ENCODE results near the gene PACRG. TPM values are rescaled to one million over a fixed set of nuclear protein-coding genes. Genes with fewer than 3 reads are reported as not detected.

The PACRG gene
- total RNA-seq, 1 experiment from 2014 or later: 0.44 TPM

DNA sequence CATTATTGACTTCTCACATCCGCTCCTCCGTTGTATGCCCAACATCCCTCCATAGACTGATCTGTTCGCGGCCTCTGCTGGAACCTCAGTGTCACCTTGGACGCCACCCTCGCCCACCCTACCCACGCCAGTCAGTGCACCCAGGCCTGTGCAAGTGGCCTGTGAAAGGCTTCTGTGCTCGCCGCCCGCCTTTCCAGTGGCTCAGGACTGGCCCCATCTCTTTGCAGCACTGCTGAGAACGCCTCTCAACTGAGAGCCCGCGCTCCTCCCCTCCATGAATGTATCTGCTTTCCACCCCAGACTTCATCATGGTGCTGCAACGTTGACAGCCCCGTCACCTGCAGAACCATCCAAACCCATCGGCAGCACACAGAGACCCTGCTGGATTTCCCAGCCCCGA lies 459.4 kb downstream of the PACRG start (continued):
- TF ChIP-seq, protein P1, sequence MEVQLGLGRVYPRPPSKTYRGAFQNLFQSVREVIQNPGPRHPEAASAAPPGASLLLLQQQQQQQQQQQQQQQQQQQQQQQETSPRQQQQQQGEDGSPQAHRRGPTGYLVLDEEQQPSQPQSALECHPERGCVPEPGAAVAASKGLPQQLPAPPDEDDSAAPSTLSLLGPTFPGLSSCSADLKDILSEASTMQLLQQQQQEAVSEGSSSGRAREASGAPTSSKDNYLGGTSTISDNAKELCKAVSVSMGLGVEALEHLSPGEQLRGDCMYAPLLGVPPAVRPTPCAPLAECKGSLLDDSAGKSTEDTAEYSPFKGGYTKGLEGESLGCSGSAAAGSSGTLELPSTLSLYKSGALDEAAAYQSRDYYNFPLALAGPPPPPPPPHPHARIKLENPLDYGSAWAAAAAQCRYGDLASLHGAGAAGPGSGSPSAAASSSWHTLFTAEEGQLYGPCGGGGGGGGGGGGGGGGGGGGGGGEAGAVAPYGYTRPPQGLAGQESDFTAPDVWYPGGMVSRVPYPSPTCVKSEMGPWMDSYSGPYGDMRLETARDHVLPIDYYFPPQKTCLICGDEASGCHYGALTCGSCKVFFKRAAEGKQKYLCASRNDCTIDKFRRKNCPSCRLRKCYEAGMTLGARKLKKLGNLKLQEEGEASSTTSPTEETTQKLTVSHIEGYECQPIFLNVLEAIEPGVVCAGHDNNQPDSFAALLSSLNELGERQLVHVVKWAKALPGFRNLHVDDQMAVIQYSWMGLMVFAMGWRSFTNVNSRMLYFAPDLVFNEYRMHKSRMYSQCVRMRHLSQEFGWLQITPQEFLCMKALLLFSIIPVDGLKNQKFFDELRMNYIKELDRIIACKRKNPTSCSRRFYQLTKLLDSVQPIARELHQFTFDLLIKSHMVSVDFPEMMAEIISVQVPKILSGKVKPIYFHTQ (CRISPR knock-in tag; IDR thresholded peaks at IDR 0.05): no peak
- TF ChIP-seq, protein P2, sequence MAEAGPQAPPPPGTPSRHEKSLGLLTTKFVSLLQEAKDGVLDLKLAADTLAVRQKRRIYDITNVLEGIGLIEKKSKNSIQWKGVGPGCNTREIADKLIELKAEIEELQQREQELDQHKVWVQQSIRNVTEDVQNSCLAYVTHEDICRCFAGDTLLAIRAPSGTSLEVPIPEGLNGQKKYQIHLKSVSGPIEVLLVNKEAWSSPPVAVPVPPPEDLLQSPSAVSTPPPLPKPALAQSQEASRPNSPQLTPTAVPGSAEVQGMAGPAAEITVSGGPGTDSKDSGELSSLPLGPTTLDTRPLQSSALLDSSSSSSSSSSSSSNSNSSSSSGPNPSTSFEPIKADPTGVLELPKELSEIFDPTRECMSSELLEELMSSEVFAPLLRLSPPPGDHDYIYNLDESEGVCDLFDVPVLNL (CRISPR knock-in tag; IDR thresholded peaks at IDR 0.05; ENCODE audit: borderline replicate concordance, low read depth): no peak
- TF ChIP-seq ZNF671 (CRISPR knock-in tag; IDR thresholded peaks at IDR 0.05) (no peak), FOXP1 (CRISPR knock-in tag; IDR thresholded peaks at IDR 0.05; ENCODE audit: borderline replicate concordance) (no peak)
- TF ChIP-seq, protein P3, sequence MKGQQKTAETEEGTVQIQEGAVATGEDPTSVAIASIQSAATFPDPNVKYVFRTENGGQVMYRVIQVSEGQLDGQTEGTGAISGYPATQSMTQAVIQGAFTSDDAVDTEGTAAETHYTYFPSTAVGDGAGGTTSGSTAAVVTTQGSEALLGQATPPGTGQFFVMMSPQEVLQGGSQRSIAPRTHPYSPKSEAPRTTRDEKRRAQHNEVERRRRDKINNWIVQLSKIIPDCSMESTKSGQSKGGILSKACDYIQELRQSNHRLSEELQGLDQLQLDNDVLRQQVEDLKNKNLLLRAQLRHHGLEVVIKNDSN (CRISPR knock-in tag; IDR thresholded peaks at IDR 0.05): no peak

DNA sequence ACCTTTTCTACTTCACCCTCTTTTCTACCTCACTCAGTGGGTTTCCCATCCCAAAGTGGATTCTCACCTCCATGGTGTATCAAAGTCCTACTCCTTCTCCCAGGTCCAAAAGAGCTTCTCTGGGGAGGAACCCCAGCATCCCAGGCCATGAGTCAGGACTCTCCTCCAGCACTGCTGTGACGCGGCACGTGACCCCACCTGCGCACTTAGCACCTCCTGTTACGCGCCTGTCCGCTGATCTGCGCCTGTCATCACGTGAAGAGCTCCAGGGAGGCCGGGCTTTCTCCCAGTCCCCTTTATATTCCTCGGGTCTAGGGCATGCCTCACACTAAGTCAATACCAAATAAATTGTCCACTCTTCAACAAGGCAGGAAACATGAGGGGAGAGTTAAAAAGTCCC lies 459.8 kb downstream of the PACRG start:
- CTCF ChIA-PET: no interaction called here
- POLR2A ChIA-PET: no interaction called here
- no peaks in the 10 kb centered on the region for H3K9me3 Mint-ChIP-seq
- ATAC-seq (no peak), DNase-seq (ENCODE audit: low spot score) (no peak)
- H3K4me3 Mint-ChIP-seq: no peak overlapping the region
- H3K27ac Mint-ChIP-seq: 0 out of 2 replicates have a peak overlapping the region, but pooled peaks have one; percentile 83
- H3K27me3 Mint-ChIP-seq (ENCODE audit: low read depth): no peaks in the 10 kb centered on the region
- H3K36me3 Mint-ChIP-seq: no peaks in the 10 kb centered on the region
- H3K4me1 Mint-ChIP-seq: peaks cover 21% of the 10 kb centered on the region
- TF ChIP-seq IRF2 (CRISPR knock-in tag; IDR thresholded peaks at IDR 0.05; ENCODE audit: borderline replicate concordance, low read depth) (no peak), ELF4 (CRISPR knock-in tag; IDR thresholded peaks at IDR 0.05; ENCODE audit: low read depth) (no peak), FOXK1 (CRISPR knock-in tag; IDR thresholded peaks at IDR 0.05) (no peak), ZNF423 (CRISPR knock-in tag; IDR thresholded peaks at IDR 0.05) (no peak), RORB (CRISPR knock-in tag; IDR thresholded peaks at IDR 0.05) (no peak), ZNF263 (CRISPR knock-in tag; IDR thresholded peaks at IDR 0.05; ENCODE audit: low read depth) (no peak), CREM (CRISPR knock-in tag; IDR thresholded peaks at IDR 0.05) (no peak), GRHL2 (CRISPR knock-in tag; IDR thresholded peaks at IDR 0.05; ENCODE audit: insufficient replicate concordance, severe bottlenecking) (no peak)
- TF ChIP-seq, protein P4, sequence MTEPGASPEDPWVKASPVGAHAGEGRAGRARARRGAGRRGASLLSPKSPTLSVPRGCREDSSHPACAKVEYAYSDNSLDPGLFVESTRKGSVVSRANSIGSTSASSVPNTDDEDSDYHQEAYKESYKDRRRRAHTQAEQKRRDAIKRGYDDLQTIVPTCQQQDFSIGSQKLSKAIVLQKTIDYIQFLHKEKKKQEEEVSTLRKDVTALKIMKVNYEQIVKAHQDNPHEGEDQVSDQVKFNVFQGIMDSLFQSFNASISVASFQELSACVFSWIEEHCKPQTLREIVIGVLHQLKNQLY (CRISPR knock-in tag; IDR thresholded peaks at IDR 0.05): no peak
- TF ChIP-seq, protein P5, sequence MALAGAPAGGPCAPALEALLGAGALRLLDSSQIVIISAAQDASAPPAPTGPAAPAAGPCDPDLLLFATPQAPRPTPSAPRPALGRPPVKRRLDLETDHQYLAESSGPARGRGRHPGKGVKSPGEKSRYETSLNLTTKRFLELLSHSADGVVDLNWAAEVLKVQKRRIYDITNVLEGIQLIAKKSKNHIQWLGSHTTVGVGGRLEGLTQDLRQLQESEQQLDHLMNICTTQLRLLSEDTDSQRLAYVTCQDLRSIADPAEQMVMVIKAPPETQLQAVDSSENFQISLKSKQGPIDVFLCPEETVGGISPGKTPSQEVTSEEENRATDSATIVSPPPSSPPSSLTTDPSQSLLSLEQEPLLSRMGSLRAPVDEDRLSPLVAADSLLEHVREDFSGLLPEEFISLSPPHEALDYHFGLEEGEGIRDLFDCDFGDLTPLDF (CRISPR knock-in tag; IDR thresholded peaks at IDR 0.05): no peak
- TF ChIP-seq, protein P6, sequence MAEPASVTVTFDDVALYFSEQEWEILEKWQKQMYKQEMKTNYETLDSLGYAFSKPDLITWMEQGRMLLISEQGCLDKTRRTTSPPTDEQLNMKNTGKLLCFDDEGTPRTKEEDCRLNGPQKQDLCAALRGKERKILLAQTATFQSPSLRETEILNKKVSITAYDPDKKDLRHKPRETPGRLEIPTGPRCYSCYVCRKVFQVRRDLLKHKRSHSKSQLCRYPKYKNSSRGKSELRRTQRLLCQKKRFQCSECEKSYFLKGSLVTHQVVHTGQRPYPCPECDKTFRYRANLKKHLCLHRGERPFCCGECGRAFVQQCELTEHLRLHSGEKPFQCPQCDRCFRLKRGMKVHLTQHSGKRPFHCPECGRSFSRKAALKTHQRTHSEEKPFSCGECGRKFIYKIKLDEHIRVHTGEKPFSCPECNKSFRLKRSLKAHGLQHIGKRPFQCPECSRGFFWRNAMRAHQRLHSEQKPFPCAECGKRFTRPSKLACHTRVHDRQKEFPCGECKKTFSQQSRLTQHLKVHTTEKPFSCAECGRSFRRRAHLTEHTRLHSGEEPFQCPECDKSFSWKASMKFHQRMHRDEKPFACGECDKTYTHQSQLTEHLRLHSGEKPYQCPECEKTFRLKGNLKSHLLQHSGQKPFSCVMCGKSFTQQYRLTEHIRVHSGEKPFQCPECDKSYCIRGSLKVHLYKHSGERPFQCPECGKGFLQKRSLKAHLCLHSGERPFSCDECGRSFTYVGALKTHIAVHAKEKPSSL (CRISPR knock-in tag; conservative IDR thresholded peaks at IDR 0.05): no peak
- TF ChIP-seq, protein P7, sequence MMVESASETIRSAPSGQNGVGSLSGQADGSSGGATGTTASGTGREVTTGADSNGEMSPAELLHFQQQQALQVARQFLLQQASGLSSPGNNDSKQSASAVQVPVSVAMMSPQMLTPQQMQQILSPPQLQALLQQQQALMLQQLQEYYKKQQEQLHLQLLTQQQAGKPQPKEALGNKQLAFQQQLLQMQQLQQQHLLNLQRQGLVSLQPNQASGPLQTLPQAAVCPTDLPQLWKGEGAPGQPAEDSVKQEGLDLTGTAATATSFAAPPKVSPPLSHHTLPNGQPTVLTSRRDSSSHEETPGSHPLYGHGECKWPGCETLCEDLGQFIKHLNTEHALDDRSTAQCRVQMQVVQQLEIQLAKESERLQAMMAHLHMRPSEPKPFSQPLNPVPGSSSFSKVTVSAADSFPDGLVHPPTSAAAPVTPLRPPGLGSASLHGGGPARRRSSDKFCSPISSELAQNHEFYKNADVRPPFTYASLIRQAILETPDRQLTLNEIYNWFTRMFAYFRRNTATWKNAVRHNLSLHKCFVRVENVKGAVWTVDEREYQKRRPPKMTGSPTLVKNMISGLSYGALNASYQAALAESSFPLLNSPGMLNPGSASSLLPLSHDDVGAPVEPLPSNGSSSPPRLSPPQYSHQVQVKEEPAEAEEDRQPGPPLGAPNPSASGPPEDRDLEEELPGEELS (CRISPR knock-in tag; IDR thresholded peaks at IDR 0.05): no peak
